CD14-positive monocyte (primary cell): ENCODE data around the gene PRICKLE1. TPM values are rescaled to one million over a fixed set of nuclear protein-coding genes. Genes with fewer than 3 reads are reported as not detected.

ENCODE experiments used
- DNase-seq, 3 donors: peaks; one replicate each; pipeline ENCODE4 v3.0.0-alpha.2; 2011 to 2022
- H2AFZ ChIP-seq: 2 replicates; pipeline ENCODE4 v1.6.0; 2012; ENCODE audit warnings: mild to moderate bottlenecking, low read depth, low read length, inconsistent platforms; ENCODE audit not compliant: insufficient read depth, poor library complexity, severe bottlenecking
- H3K27ac ChIP-seq, 2 donors: 1 replicate in 1 of 2; 2 replicates in 1 of 2; pipeline ENCODE4 v1.5.1; 2012 to 2013; ENCODE audit warnings: low read length in 2 of 2, control low read depth in 1 of 2, inconsistent platforms in 1 of 2, low read depth in 1 of 2, mild to moderate bottlenecking in 1 of 2
- H3K27me3 ChIP-seq, 2 donors: one replicate each; pipeline versions ENCODE4 v1.6.0 to v1.6.1; 2011 to 2013; ENCODE audit warnings: low read length in 2 of 2; ENCODE audit not compliant: control insufficient read depth in 2 of 2, insufficient read depth in 2 of 2
- H3K36me3 ChIP-seq, 2 donors: replicated peaks in 1 of 2; 1 replicate in 1 of 2; 2 replicates in 1 of 2; pipeline versions ENCODE4 v1.5.1 to v1.6.1; 2012 to 2013; ENCODE audit warnings: low read length in 2 of 2, control low read depth in 1 of 2, inconsistent platforms in 1 of 2, mild to moderate bottlenecking in 1 of 2; ENCODE audit not compliant: insufficient read depth in 2 of 2, control insufficient read depth in 1 of 2
- H3K4me1 ChIP-seq, 2 donors: 1 replicate in 1 of 2; 2 replicates in 1 of 2; pipeline versions ENCODE4 v1.5.1 to v1.6.1; 2012 to 2013; ENCODE audit warnings: low read length in 2 of 2, control low read depth in 1 of 2, inconsistent platforms in 1 of 2, mild to moderate bottlenecking in 1 of 2, moderate library complexity in 1 of 2; ENCODE audit not compliant: insufficient read depth in 2 of 2, control insufficient read depth in 1 of 2
- H3K4me2 ChIP-seq: replicated peaks from 2 replicates; pipeline ENCODE3; 2012; ENCODE audit warnings: low read length, moderate library complexity, mild to moderate bottlenecking; ENCODE audit not compliant: poor library complexity, severe bottlenecking; ENCODE audit errors: extremely low read depth
- H3K4me3 ChIP-seq, 3 experiments: fragments of 200-600 bp in 1 of 3; sonication (generic) in 1 of 3; replicated peaks in 1 of 3; 1 replicate in 2 of 3; 2 replicates in 1 of 3; pipeline ENCODE4 v1.5.1; 2011 to 2013; ENCODE audit warnings: low read length in 3 of 3, mild to moderate bottlenecking in 3 of 3, control low read depth in 2 of 3, low read depth in 2 of 3, inconsistent platforms in 1 of 3, moderate library complexity in 1 of 3
- H3K79me2 ChIP-seq: 2 replicates; pipeline ENCODE4 v1.6.0; 2012; ENCODE audit warnings: mild to moderate bottlenecking, control low read depth, inconsistent platforms, low read length, moderate library complexity; ENCODE audit not compliant: insufficient read depth
- H3K9ac ChIP-seq: 2 replicates; pipeline ENCODE4 v1.6.0; 2017; ENCODE audit warnings: low read length, mild to moderate bottlenecking; ENCODE audit not compliant: insufficient read depth, poor library complexity, severe bottlenecking
- H3K9me3 ChIP-seq, 2 donors: replicated peaks in 1 of 2; 1 replicate in 1 of 2; 2 replicates in 1 of 2; pipeline versions ENCODE4 v1.5.1 to v1.6.1; 2012 to 2013; ENCODE audit warnings: low read length in 2 of 2, control low read depth in 1 of 2; ENCODE audit not compliant: control insufficient read depth in 1 of 2, insufficient read depth in 1 of 2
- H4K20me1 ChIP-seq: 2 replicates; pipeline ENCODE4 v1.6.0; 2012; ENCODE audit warnings: mild to moderate bottlenecking, low read length, control low read depth, moderate library complexity; ENCODE audit not compliant: insufficient read depth
- H3K27ac Mint-ChIP-seq, 7 donors: one replicate each; pipeline ENCODE4 v1.8.0; 2020; ENCODE audit warnings: mild to moderate bottlenecking in 7 of 7, mixed read lengths in 7 of 7, moderate library complexity in 6 of 7, inconsistent platforms in 2 of 7
- H3K27me3 Mint-ChIP-seq, 3 donors: one replicate each; pipeline ENCODE4 v1.8.0; 2021 to 2022; ENCODE audit warnings: low read depth in 3 of 3, mild to moderate bottlenecking in 3 of 3, mixed read lengths in 3 of 3, moderate library complexity in 3 of 3, inconsistent platforms in 1 of 3
- H3K36me3 Mint-ChIP-seq, 2 donors: one replicate each; pipeline ENCODE4 v1.8.0; 2020; ENCODE audit warnings: mixed read lengths in 2 of 2, inconsistent platforms in 1 of 2, mild to moderate bottlenecking in 1 of 2
- H3K4me1 Mint-ChIP-seq: one replicate; pipeline ENCODE4 v1.8.0; 2020; ENCODE audit warnings: mild to moderate bottlenecking, mixed read lengths
- H3K4me3 Mint-ChIP-seq, 2 donors: one replicate each; pipeline ENCODE4 v1.8.0; 2020; ENCODE audit warnings: mild to moderate bottlenecking in 2 of 2, mixed read lengths in 2 of 2, moderate library complexity in 1 of 2
- H3K9me3 Mint-ChIP-seq, 7 donors: one replicate each; pipeline ENCODE4 v1.8.0; 2020 to 2022; ENCODE audit warnings: mixed read lengths in 7 of 7, mild to moderate bottlenecking in 6 of 7, moderate library complexity in 6 of 7, inconsistent platforms in 2 of 7
- CTCF ChIP-seq: fragments of 200-600 bp; IDR thresholded peaks from one replicate; pipeline ENCODE4 v1.8.0; 2022; ENCODE audit warnings: antibody characterized with exemption, mild to moderate bottlenecking
- WGBS: methylation state at CpG from one replicate; pipeline ENCODE4 v1.1.5; 2013; ENCODE audit warnings: missing lambda C conversion rate; ENCODE audit not compliant: insufficient coverage; 5-methylcytosine and 5-hydroxymethylcytosine counted together
- intact Hi-C, 2 donors: fragments of 100-400 bp; cut with micrococcal nuclease; formaldehyde crosslinking; loops; one replicate each; pipeline versions ENCODE4 v1.15.0 to v1.15.1; 2023
- polyA plus RNA-seq, 3 donors: library from polyadenylated mRNA; depleted of rRNA in 1 of 3; unstranded in 2 of 3; stranded (reverse) in 1 of 3; fragments of 300-500 nt in 2 of 3; fragments of >200 nt in 1 of 3; fragmentation: Illumina TruSeq in 2 of 3; gene quantifications; 1 replicate in 2 of 3; 2 replicates in 1 of 3; pipeline ENCODE4 v1.2.3, GENCODE V29; 2012 to 2021

The PRICKLE1 gene
- polyA plus RNA-seq, 3 donors: 1.3 to 5.1 (median 2.6) TPM

- H3K4me2 ChIP-seq: no peak overlapping the region
- no peak for DNase-seq
- H3K27ac ChIP-seq: no peak overlapping the region
- H3K9me3 ChIP-seq: no peaks in the 10 kb centered on the region
- H3K9ac ChIP-seq: no peak overlapping the region
- H3K79me2 ChIP-seq: no peaks in the 10 kb centered on the region
- intact Hi-C loops: no loop called here
- Mint-ChIP-seq H3K36me3 (peaks cover 35 to 49% of the 10 kb centered on the region in 2 donors), H3K9me3 (peaks cover 0 to 2% (median 0%) of the 10 kb centered on the region in 7 donors), H3K4me1 (no peaks in the 10 kb centered on the region), H3K27me3 (no peaks in the 10 kb centered on the region), H3K4me3 (no peak overlapping the region), H3K27ac (no peak overlapping the region)
- no peaks in the 10 kb centered on the region for H3K27me3 ChIP-seq
- no peak for TF ChIP-seq CTCF
- H3K4me1 ChIP-seq: no peaks in the 10 kb centered on the region
- H3K36me3 ChIP-seq: peaks cover 6 to 58% of the 10 kb centered on the region in 2 donors
- no peaks in the 10 kb centered on the region for H4K20me1 ChIP-seq
- WGBS: 84% methylated on average over 2 of the region's 5 CpGs
- no peak overlapping the region for H3K4me3 ChIP-seq
- no peak overlapping the region for H2AFZ ChIP-seq
These were observed 156.9 kb downstream of the PRICKLE1 start for GRCh38 chr12:42432517-42433140.

GRCh38 chr12:42428850-42429249 lies 160.7 kb downstream of the PRICKLE1 start:
- Histone ChIP-seq H2AFZ (no peak overlapping the region), H3K79me2 (no peaks in the 10 kb centered on the region), H4K20me1 (no peaks in the 10 kb centered on the region), H3K4me3 (no peak overlapping the region), H3K27me3 (no peaks in the 10 kb centered on the region), H3K9ac (no peak overlapping the region), H3K4me1 (no peaks in the 10 kb centered on the region), H3K9me3 (no peaks in the 10 kb centered on the region), H3K36me3 (peaks cover 6 to 53% of the 10 kb centered on the region in 2 donors), H3K27ac (no peak overlapping the region), H3K4me2 (no peak overlapping the region)
- H3K27me3 Mint-ChIP-seq: peaks cover 0 to 1% (median 0%) of the 10 kb centered on the region in 3 donors
- DNase-seq: no peak
- WGBS: no CpG with 5 or more reads among the region's 2 CpGs
- no peak overlapping the region for H3K27ac Mint-ChIP-seq
- H3K9me3 Mint-ChIP-seq: no peaks in the 10 kb centered on the region
- H3K36me3 Mint-ChIP-seq: peaks cover 45 to 51% of the 10 kb centered on the region in 2 donors
- no peak overlapping the region for H3K4me3 Mint-ChIP-seq
- intact Hi-C loops: no loop called here
- TF ChIP-seq CTCF: no peak
- peaks cover 7% of the 10 kb centered on the region for H3K4me1 Mint-ChIP-seq
